Ecto neural progenitor cell (in vitro differentiated cells): ENCODE measurements around the gene KCNAB2.
A peak's percentile ranks its signal among the peaks of the same experiment; 100 is the strongest.

Experiments
- DNase-seq: peaks from one replicate; pipeline ENCODE4 v3.0.0-alpha.2; 2018; ENCODE audit warnings: low spot score

KCNAB2 gene

GRCh38 chr1:6030547-6031261 lies 15.0 kb upstream of the KCNAB2 start:
- DNase-seq, result no peak

DNA sequence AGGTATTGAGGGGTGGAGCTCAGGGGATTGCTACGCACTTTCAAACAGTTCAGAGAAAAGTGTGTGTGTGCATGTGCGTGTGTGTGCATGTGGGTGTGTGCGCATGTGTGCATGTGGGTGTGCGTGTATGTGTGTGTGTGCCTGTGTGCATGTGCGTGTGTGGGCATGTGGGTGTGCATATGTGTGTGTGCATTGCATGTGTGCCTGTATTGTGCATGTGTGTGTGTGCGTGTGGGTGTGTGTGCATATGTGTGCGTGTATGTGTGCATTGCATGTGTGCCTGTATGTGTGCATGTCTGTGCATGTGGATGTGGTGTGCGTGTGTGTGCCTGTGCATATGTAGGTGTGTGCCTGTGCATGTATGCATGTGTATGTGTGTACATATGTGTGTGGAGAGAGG lies 12.6 kb upstream of the KCNAB2 start:
- no peak for DNase-seq

- peak; percentile 83 for DNase-seq
Measured at GRCh38 chr1:6033986-6034749, 11.5 kb upstream of the KCNAB2 start.

DNA sequence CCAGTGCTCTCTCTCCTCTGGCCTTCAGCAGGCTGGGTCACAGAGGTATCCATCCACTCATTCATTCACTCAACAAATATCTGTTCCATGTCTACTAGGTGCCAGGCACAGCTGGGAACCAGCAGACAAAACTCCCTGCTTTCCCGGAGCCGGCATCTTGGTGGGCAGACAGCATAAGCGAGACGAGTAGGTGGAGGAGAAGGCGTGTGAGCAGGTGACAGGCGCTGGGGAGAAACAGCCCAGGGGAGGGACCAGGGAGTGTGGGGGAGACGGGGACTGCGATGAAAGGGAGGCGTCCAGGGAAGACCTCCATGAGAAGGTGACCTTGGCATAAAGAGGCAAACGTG lies 11.0 kb upstream of the KCNAB2 start:
- no peak for DNase-seq

DNA sequence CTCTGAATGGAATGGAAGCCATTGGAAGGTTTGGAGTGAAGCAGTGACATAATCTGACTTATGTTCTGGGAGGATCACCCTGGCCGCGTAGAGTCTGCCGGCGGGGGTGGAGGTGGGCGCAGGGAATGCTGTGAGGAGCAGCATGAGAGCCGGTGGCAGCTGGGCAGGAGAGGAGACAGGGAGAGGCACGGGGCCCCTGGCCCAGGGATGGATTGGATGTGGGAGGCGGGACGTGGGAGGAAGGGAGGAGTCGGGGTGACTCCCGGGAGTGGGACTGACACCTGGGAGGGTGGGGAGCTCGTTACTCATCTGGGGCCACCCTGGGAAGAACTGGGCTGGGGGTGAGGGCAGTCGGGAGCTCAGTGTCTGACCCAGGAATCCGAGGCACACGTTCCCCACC lies 10.4 kb upstream of the KCNAB2 start:
- DNase-seq, result no peak

- DNase-seq, result no peak
Measured at GRCh38 chr1:6035719-6036118, 10.0 kb upstream of the KCNAB2 start.

DNA sequence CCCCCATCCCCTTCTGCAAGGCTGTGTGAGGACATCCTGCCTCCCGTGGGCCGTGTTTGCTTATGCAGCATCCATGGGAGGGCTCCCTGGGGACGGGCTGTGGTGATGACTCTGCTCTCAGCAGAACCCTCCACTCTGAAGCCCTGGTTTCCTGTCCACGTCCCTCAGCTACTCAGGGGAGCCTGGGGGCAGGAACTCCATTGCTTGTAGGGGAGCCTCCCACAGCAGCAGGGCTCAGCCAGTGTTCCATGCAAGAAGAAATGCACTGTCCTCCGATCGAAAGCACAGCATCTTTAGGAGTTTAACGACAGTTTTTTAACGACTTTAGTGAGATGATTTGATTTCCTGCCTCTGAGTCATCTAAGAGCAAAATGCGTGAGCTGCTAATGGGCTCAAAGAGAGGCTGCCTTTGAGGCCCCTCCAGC lies 8.3 kb upstream of the KCNAB2 start:
- DNase-seq, result no peak

GRCh38 chr1:6038603-6039002 lies 7.1 kb upstream of the KCNAB2 start:
- no peak for DNase-seq

DNA sequence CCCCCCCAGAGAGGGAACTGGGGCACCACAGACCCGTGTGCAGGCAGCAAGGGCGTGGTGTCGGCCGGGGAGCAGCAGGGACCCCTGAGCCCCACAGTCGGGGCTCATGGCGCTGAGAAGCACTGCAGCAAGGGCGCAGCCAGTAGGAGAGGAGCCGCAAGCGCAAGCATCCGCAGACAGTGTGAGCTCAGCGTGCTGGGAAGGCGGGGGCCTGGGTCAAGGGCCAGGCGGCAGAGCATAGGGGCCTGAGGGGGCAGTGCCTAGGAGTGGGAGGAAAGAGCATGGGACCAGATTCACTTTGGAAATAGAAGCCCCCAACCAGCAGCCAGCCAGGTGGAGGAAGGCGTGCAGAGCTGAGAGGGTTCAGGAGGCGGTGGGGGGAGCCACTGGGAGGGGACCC lies 6.7 kb upstream of the KCNAB2 start:
- no peak for DNase-seq

DNA sequence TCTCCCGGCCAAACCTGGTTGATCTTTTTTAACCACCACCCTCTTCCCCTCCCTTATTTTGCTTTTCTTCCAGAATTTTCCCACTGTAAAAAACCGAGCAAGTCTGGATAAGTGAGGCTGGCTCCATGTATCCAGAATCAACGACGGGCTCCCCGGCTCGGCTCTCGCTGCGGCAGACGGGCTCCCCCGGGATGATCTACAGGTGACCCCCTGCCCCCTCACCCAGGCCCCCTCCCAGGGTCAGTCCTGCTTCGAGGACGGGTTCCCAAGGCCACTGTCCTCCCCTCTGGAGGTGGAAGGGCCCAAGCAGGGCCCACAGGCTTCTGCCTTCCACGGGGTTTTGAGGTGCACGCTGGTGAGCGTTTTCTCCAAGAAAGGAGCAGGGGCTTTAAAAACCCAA lies 5.2 kb upstream of the KCNAB2 start:
- DNase-seq, result no peak

GRCh38 chr1:6040861-6041415 lies 4.8 kb upstream of the KCNAB2 start:
- no peak for DNase-seq

- DNase-seq, result peak; percentile 78
Measured at GRCh38 chr1:6041432-6042062, 4.1 kb upstream of the KCNAB2 start.

GRCh38 chr1:6043561-6043960 lies 2.1 kb upstream of the KCNAB2 start:
- DNase-seq, result no peak

- DNase-seq, result no peak
Measured at GRCh38 chr1:6044481-6045109, 1.1 kb upstream of the KCNAB2 start.

DNA sequence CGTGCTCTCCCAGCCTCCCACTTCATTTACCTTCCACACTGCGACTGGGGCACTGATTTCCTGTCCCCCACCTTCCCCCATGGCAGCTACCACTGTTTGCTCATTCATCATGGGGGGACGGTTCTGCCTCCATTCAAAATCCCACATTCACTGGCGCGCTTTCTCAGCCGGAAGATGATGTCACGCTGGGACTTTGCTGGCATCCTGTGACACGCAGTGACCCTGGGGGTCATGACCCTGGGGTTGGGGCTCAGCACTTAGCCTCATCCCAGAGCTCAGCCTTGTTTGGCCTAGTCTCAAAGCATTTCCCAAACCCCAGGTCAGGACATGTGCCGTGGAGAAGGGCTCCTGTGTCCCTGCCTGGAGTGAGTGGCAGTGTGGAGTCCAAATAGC lies 582 bp upstream of the KCNAB2 start:
- no peak for DNase-seq

DNA sequence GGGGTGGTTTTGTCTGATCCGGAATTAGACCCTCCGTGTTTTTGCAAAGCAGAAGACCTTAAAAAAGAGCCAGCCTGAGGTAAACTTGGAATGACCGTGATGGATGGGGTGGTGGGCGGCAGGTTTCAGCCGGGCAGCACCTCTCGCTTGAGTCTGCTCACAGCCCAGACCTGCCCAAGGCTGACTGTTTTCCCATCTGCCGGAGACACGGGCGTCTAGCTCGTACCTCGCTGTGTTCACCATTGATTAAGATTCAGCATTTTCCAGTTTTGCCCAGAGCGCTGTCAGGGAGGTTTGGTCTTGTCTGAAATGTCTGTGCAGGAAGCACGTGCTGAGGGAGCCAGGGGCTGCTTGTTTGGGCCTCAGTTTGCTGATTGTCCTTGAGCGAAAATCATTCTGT lies 591 bp downstream of the KCNAB2 start:
- no peak for DNase-seq

DNA sequence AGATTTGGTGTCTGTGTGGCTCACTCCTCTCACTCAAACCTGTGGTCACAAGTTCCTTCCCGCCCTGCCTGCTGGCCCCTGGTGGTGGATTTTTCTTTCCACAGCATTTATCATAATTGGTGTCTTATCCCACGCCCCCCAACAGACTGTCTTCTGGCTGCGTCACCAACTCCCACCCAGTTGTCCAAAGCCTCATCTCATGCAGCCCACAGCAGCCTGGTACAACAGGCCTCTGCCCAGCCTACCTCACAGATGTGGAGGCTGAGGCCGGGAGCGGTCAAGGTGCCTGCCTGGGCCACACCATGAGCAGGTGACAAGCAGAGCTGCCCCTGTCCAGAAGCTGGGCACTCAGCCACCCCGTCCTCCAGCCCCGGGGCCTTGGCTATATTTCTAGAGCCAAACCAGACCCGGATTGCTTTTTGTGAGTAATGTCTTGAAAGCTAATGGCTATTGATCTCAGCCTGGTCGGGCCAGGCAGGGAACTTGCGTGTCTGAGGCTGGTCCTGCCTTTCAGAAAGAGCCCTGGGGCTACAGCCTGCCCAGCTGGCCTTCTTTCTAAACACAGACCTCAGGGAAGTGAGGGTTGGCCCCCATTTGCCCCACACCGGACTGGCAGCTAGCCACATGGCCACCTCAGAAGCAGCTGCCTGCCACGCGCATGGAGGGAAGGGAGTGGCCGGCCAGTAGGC lies 2.6 kb downstream of the KCNAB2 start:
- DNase-seq, result no peak

DNA sequence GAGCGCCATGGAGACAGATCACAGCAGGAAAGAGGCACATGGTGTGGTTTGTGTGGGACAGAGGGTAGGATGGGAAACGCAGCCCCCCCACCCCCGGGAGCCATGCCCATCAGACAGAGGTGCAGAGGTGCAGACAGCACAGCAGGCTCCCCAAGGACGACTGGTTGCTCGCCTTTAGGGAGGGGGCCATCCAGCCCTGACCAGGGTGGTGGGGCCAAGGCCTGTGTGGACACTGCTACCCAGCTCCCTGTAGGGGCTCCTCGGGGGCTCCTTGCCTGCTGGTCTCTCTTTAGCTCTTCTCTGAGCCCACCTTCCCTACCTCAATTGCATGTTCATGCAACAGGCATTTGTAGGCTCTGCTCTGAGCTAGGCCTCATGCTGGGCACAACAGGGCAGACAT lies 3.7 kb downstream of the KCNAB2 start:
- DNase-seq, result no peak

DNA sequence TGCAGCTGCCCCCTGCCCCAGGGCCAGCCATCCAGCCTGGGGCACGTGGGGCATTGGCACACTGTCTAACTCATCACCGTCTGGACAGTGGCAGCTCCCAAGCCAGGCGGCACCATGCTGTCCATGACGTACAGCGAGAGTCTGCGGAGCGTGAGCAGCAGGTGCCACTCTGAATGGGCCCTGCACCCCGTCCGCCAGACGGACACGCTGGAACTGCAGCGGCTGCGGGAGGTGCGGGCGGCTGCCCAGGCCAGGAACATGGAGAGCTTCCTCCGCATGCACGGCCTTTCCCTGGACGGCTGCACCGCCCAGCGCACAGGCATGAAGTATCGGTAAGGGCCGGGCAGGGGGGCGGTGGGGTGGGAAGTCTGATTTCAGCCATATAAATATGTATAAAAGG lies 5.7 kb downstream of the KCNAB2 start:
- DNase-seq, result no peak

- peak; percentile 81 for DNase-seq
Measured at GRCh38 chr1:6052543-6053205, 7.0 kb downstream of the KCNAB2 start.

DNA sequence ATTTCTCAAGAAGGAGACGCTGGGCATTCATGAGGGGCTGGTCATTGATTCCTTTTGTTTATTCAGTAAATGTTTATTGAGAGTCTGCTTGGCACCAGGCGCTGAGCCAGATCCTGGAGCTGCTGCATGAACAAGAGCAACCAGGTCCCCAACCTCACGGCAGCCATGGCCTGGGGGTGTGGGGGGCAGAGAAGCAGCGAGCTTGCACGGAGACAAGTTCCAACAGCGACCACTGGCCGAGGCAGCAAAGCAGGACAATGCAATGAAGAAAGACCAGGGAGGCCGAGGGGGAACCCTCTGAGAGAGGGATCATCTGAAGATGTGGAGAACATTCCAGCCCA lies 7.5 kb downstream of the KCNAB2 start:
- no peak for DNase-seq

DNA sequence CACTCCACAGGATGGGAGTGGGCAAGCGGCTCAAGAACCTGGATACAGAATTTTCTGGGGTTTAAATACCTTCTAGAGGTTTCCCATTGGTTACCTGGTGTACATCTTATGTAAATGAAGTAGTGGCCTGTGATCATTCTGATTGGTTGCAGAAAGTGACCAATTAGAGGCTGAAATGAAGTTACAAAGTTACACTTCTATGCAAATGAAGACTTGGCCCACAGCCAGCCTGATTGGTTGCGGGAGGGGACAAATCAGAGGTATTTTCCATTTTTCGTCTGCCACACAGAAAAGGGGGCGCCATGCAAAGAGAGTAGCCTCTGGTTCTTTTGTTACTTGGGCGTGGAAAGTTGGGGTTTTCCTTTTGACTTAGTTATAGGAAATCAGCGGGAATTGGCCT lies 8.9 kb downstream of the KCNAB2 start:
- no peak for DNase-seq
